ENCODE results near the gene GPR6. TPM values are rescaled to one million over a fixed set of nuclear protein-coding genes. Genes with fewer than 3 reads are reported as not detected.

The GPR6 gene
- total and polyA plus RNA-seq, 2 experiments from 2014 or later = not detected

GRCh38 chr6:110029144-110029543 lies 51.0 kb downstream of the GPR6 start:
- DNase-seq (ENCODE audit: low spot score) = no peak
- 77% methylated on average over 1 of the region's 1 CpG for WGBS (ENCODE audit: low lambda C conversion rate, missing lambda C conversion rate)
- TF ChIP-seq CTCF (IDR thresholded peaks at IDR 0.05; ENCODE audit: poor library complexity) = no peak
- TF ChIP-seq EZH2phosphoT487 (IDR thresholded peaks at IDR 0.05; ENCODE audit: low read depth, severe bottlenecking, unreplicated experiment) = no peak
- no peak for TF ChIP-seq EZH2 (IDR thresholded peaks at IDR 0.05; ENCODE audit: borderline replicate concordance)
- Histone ChIP-seq H3K4me1 (ENCODE audit: insufficient read depth) (no peaks in the 10 kb centered on the region), H3K4me3 (no peak overlapping the region), H3K27me3 (no peaks in the 10 kb centered on the region), H4K20me1 (ENCODE audit: insufficient read depth, poor library complexity, severe bottlenecking) (no peaks in the 10 kb centered on the region), H3K36me3 (replicated peaks; ENCODE audit: insufficient read depth, low read depth) (no peaks in the 10 kb centered on the region), H3K4me2 (no peak overlapping the region), H3K27ac (no peak overlapping the region), H3K9me2 (replicated peaks; ENCODE audit: insufficient read depth) (no peaks in the 10 kb centered on the region), H2AFZ (no peak overlapping the region), H3K79me2 (no peaks in the 10 kb centered on the region), H3K9me3 (ENCODE audit: low read depth) (no peaks in the 10 kb centered on the region)

Other genes with a start within 250 kb of the GPR6 start
- 14.1 and 15.8 TPM in 2 replicates for gene WASF1, start 201.4 kb downstream of the GPR6 start, total RNA-seq
- 23.2 and 24.6 TPM in 2 replicates for gene WASF1, start 201.4 kb downstream of the GPR6 start, polyA plus RNA-seq
- gene CDC40, start 202.1 kb downstream of the GPR6 start, total RNA-seq = 19.9 and 20.8 TPM in 2 replicates
- gene CDC40, start 202.1 kb downstream of the GPR6 start, polyA plus RNA-seq = 13.9 and 26.9 TPM in 2 replicates